DMS 273 (cell line): ENCODE measurements around the gene GPR65.
"Not testable (repeated sequence)": the region's sequence is repeated elsewhere in the genome, so short reads cannot be mapped to it uniquely, and the experiment has no call there.

ENCODE experiments used
- DNase-seq: peaks from one replicate; lab custom pipeline; 2025; ENCODE audit not compliant: unreplicated experiment; lab: John Stamatoyannopoulos, UW

The GPR65 gene

DNA sequence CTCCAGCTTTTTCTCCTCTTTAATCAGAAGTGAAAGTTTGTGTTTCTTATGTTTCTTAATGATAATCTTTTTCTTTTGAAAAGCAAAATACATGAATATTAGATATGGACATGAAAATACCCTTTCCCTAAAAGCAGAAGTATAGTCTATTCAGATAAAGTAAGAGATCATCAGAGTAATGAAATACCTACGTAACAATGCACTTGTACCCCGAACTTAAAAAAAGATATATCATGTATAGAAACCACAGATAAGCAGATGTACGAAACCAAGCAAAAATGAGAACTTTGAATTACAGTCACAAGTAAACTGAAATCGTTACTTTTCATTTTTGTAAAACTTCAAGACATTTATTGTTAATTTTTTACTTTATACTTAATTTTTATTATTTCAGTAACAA lies 1.5 kb upstream of the GPR65 start:
- DNase-seq, result no peak

DNA sequence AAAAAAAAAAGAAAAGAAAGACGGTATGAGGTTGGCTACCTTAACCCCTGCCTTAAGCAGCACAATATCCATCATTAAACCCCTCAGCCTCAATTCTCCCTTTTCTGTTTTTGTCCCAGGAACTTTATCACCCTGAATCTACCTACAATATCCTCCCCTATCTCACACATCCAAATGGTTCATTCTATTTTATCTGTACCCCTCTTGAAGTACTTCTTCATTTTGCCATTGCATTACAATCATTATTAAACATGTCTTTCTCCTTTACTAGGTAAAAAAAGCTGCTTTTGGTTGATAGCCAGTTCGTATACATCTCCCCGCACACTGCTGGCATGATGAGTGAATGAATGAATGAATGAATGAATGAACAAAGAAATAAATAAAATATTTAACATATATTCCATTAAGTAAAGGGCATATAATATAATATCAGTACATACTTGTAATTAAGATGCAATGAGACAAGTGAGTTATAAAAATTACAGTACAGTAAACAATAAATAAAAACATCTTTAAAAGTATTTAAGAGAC lies 364 bp upstream of the GPR65 start:
- DNase-seq, result no peak

DNA sequence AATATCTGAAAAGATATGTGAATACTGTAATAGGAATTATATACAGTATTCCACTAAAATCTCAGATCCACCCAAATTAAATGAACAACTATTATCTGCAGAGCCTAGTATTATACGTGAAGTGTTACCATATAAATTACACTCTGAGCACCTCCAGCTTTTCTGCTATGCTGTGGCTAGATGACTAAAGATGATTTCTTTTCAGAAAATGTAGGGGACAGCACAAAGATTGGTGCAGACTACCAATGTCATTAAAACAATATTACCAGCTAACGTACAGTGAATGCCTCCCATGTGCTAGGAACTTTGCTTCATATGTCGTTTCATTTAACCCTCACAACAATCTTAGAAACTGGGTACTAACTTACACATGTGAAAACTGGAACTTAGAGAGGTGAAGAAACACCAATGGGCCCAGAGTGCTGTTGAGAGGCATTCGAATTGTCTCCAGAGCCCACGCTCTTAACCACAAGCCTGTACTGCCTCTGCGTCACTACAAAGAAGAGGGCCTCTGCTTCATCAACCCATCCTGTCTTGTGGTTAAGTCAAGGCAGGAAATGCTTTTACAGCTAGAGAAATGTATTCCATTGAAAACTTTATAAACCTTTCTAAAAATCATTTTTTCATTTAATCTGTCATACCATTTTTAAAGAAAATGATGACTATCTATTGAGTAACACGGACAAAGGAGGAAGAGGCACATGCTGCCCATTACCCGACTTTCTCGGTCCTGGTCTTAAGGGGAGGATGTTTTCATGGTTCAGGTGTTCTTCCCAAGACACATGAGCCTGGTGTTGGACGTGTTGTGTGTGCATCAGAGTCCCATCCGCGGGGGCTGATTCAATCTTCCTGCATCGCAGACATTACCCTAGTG lies 1.3 kb downstream of the GPR65 start:
- no peak for DNase-seq

DNA sequence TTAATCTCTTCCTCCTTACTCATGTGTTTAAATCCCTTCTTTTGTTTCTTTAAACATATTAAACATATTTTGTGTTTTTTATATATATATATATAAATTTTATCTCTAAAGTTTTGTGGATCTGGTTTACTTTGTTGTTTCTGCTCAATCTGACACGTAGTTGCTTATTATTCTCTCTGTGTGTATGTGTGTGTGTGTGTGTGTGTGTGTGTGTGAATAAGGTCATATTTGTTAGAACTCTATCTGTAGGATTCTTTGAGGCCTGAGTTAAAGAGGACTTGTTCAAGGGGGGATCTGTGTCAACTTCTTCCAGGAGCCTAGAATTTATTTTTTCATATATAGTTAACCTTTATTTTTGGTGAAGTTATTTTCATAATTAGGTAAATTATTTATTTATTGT lies 2.7 kb downstream of the GPR65 start:
- DNase-seq, result no peak

DNA sequence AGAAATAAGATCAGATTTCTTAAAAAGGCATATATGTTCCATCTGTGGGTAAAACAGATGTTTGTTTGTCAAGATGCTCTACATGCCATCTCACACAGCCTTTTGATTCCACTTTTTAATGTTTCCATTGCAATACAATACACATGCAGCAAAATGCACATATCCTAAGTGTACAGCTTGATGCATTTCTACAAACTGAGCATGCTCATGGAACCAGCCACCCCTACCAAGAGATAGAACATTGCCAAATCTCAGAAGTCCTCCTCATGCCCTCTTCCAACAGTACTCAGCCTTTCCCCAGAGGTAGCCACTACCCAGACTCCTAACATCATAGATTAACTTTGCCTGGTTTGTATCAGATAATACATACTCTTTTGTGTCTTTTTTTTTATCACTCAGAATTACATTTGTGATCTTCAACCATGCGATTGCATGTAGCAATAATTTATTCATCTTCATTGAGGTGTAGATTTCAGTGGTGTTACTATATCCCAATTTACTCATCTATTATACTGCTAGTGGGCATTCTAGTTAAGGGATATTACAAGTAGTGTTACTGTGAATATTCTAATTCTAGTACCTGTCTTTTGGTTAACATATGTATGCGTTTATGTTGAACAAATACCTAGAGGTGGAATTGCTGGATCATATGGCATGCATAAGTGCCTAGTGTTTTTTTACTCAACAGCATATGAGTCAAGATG lies 3.3 kb downstream of the GPR65 start:
- DNase-seq, result no peak

DNA sequence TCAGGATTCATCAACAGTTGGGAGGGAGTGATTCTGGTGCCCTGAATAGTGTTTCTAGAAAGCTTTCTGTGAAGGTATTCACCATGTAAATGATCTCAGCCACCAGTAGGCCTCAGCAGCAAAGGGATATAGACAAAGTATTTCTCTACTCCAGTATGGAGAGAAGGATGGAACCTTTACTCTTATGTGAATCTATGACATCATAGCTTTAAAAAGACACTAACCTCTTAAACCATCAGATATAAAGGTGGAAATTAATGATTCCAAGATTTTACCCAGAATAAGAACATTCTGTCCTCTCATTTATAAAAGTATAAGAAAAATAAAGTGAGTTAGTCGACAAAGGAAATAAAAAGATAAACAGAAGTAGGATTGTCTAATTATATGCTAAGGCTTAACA lies 4.6 kb downstream of the GPR65 start:
- no peak for DNase-seq

DNA sequence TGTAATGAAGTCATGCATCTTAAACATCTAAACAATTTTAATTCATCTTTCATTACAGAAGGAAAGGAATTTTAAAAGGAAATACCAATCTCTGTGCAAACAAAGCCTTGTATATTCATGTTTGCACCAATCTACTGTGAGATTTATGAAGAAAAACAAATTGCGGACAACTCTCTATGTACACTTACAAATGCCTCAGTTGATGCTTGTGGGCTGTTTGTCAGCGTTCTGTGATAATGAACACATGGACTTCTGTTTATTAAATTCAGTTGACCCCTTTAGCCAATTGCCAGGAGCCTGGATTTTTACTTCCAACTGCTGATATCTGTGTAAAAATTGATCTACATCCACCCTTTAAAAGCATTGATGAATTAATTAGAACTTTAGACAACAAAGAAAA lies 5.4 kb downstream of the GPR65 start:
- no peak for DNase-seq

DNA sequence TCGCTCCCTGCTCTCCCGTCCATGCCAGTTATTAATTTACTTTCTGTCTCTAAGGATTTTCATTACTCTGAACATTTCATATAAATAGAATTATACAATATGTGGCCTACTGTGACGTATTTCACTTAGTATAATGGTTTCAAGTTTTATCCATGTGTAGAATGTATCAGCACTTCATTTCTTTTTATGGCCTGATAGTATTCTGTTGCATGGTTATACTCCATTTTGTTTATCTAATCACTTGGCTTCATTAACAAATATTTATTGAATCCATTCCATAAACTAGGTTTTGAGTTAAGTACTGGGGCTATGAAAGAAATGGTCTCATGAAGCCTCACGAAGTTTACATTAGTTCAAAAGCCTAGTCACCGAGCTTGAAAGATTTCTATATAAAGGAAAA lies 7.6 kb downstream of the GPR65 start:
- DNase-seq, result no peak

DNA sequence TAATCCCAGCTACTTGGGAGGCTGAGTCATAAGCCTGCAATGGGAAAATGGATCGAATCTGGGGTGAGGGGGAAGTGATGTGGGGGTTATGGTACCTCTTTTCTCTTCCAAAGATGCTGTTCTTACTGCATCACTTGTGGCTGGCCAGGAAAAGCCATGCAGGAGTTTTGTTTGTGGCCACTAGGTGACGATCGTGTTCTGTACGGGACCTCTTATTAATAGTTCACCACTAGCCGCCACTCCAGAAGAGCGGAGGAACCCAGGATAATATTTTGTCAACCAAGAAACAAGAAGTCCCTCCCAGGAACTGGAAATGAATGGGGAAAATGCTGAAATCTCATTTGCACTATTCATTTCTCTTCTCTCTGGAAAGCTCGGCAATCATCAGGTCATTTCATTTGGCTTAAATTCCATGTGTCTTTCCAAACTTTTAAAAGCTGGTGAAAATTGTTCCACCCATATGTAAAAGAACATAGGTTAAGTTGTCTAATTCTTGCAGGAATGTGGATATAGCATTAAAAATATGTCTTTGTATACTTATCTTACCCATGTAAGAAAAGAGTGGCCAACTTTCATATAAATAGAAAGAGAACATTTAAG lies 8.9 kb downstream of the GPR65 start:
- DNase-seq, result peak; percentile 82

DNA sequence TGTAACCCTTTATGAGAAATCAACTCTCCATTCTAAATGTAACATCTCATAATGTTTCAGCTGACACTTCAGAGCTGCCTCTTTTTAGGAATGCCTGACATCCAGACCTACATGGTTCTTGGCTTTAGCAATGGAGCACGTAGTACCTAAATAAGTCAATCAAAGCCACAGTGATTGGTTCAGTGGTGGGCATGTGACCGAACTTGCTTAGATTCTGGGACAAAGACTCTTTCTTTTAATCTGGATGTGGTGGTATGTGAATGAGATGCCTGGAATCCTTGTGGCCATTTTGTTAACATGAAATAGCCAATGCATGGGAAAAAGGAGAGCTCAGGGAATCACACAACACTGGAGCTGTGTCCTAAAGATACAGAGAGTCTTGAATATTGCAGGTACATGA lies 11.8 kb downstream of the GPR65 start:
- no peak for DNase-seq

DNA sequence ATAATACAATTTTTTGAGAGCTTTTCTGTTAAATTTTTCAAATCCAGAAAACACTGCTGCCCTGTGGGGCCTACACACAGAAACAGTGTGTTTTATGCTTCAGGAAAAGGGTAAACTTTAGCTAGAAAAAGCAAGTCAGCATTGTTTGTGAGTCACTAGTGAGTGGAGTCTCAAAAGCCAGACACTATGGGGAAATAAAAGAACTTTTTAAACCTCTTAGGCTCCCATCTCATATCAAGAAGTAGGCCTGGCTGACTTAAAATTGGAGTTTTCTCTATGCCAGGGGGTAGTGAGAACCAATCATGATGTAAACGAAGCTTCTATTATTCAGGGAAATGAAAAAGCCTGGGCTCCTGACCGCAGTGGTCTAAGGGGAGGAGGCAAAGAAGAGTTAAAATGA lies 12.6 kb downstream of the GPR65 start:
- no peak for DNase-seq

DNA sequence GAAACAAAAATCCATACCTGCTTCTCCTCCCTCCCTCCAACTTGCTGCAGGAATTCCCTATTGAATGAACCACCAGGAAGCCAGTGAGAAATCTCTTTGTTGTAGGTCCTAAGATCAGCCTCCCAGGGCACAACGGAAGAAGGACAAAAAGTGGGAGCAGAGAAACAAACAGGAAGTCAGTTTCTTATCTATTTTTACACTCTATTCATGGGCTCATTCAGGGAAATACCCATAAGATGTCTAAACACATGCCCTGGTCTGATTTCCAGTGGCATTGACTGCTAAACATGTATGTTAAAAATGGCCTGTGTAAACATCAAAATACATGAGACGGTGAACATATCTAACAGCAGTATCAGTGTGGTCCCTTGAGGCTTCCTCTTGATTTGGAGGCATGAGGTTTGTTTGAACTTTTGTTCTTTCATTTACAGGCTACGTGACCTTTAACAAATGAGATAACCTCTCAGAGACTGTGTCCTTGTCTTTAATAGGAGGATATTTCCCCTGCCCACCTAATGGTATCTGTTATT lies 18.8 kb downstream of the GPR65 start:
- no peak for DNase-seq

DNA sequence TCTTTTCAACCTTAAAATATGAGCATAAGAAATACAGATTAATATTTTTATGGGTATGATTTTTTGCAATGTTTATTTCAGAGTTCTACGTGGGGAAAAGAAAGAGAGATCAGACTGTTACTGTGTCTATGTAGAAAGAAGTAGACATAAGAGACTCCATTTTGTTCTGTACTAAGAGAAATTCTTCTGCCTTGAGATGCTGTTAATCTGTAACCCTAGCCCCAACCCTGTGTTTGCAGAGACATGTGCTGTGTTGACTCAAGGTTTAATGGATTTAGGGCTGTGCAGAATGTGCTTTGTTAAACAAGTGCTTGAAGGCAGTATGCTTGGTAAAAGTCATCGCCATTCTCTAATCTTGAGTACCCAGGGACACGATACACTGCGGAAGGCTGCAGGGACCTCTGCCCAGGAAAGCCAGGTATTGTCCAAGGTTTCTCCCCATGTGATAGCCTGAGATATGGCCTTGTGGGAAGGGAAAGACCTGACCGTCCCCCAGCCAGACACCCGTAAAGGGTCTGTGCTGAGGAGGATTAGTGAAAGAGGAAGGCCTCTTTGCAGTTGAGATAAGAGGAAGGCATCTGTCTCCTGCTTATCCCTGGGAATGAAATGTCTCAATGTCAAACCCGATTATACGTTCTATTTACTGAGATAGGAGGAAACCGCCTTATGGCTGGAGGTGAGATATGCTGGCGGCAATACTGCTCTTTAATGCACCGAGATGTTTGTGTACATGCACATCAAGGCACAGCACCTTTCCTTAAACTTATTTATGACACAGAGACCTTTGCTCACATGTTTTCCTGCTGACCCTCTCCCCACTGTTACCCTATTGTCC lies 19.5 kb downstream of the GPR65 start:
- not testable (repeated sequence) for DNase-seq

DNA sequence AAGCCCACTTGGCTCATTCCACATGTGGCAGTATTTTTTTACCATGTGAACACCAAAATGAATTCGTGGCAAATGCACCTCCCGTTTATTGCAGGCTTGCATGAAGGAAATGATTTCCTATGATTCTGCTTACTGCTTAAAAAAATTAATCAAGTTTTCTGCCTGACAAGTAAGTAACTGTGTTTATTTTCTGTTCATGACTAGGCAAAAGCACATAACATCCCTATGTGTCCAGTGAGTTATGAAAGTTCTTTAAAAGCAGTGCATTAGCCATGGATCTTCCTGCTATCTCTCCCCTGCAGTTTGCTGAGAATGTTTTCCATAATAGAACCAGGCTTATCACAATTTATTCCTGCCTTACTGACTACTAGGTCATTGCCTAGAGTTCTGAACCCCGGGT lies 20.4 kb downstream of the GPR65 start:
- DNase-seq, result no peak

DNA sequence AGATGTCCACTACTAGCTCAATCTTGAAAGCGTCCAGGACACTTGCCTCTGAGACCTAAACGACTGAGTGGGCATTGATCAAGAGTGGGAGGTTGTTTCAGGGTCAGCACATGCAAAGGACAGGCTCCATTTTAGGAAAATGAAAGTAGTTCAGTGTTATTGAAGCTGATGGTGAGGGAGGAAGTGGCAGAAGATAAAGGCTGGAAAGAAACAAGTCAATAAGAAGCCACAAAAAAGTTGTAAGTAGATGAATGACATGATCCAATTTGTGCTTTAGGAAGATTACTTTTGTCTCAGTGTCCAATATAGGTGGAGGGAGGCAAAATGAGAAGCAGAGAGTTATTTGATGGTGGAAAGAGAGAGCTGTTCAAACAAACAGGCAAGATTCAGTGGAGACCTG lies 22.0 kb downstream of the GPR65 start:
- DNase-seq, result no peak

DNA sequence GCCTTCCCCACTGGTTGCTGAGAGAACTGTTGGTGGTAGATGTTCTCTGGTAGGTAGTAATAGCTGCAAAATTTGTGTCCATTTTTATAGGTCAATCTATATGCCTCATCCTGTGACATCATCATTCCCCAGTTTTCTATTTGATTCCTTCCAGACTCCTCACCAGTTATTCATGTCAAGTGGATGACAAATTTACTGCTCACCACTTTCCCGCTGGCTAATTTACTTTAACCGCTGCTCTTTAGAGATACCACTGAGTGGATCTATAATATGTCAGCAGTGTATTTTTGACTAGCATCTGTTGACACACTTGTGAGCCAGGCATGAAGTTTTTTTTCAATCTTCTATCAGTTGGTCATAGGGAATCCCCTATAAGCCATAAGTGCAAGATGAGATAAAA lies 24.6 kb downstream of the GPR65 start:
- no peak for DNase-seq

DNA sequence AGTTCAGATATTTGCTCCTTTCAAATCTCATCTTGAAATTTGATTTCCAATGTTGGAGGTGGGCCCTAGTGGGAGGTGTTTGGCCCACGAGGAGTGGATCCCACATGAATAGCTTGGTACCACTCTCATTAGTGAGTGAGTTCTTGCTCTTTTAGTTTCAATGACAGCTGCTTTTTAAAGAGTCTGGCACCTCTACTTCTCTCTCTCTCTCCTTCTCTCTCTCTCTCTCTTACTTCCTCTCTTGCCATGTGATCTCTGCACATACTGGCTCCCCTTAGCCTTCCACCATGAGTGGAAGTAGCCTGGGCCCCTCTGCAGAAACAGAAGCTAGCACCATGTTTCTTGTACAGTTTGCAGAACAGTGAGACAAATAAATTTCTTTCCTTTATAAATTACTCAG lies 25.1 kb downstream of the GPR65 start:
- DNase-seq, result no peak

DNA sequence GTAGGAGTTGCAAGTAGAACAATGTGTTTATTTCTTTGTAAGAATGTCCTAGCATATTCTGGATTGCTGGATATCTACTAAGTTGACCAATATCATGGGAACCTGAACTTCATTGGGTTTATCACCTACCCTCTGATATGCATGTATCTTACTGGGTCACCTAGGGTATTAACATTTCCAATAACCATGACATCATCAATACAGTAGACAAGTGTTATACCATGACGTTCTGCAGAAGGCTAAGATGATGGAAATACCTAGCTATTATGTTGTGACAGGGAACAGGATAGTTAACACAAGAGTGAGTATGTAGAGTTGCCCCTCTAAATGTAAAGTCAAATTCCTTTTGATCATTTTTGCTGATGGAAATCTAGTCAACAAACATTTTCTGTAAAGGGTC lies 26.0 kb downstream of the GPR65 start:
- DNase-seq, result no peak

DNA sequence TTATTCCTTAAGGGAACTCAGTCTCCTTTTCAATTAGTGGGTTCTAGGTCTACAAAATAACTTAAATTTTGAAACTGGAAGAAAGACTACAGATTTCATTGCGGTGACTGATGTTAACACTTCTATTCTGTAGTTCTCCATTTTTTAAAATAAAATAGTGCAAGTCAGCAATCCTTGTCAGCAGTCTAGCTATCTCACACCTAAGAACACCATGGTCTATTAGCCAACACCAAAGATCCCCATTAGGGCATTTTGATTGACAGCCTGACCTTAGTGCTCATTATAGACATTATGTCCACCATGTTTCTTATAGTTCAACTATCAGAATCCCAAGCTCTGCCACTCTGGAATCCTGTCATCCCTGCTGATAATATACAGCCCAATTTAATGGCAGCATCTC lies 27.4 kb downstream of the GPR65 start:
- DNase-seq, result no peak

DNA sequence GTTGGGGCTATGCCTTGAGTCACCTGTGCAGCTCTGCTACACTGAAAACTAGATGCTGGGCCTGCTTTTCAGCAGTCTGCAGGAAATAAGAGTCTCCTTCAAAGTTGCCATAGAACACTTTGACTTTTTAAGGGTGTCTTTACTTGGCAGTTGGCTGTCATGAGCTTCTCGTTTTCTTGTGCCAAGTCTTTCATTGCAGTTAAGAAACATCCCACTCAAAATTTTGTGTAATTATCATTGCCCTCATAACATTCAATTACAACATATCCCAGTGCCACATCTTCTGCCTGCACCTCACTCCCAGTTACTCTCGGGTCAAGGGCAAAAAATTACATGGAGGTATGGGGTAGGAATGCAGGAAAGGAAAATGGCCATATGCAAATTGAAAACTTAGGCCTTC lies 29.1 kb downstream of the GPR65 start:
- DNase-seq, result no peak

DNA sequence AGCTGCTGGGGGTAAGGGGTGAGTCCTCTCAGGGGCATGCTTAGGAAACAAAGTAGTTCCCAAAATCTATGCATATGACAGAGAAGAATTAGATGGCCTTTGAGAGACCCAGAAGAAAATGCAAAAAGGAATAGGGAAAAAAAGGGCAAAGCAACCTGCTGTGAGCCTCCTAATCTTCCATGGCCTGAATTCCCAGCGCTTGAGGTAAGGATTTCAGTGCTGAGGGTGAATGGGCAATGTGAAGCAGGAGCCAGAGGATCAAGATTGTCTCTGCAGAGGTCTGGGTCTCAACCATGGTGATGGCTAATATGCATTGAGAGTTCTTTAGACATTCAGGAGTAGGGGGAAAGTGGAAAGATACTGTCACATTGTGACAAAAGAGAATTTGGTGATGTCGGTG lies 31.5 kb downstream of the GPR65 start:
- no peak for DNase-seq
